Measurements from ENCODE around the gene MAPT.

DNA sequence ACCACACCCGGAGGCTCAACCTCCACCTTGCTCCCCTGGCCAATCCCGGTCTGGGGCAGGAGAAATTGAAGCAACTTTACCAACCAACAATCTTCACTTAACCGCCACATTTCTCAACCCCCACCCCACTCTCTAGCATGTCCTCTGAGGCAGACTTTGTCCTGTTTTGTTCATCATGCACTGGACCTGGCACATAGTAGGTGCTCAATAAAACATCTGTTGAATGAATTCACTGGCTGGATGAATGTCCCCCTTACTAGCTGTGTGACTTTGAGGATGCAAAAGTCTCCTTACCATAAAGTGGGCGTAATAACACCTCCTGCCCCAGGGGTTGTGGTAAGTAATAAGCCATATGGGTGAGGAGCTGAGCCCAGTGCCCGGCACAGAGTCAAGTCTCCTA is 43.9 kb upstream of the MAPT start:
- TF ChIP-seq, protein P1, sequence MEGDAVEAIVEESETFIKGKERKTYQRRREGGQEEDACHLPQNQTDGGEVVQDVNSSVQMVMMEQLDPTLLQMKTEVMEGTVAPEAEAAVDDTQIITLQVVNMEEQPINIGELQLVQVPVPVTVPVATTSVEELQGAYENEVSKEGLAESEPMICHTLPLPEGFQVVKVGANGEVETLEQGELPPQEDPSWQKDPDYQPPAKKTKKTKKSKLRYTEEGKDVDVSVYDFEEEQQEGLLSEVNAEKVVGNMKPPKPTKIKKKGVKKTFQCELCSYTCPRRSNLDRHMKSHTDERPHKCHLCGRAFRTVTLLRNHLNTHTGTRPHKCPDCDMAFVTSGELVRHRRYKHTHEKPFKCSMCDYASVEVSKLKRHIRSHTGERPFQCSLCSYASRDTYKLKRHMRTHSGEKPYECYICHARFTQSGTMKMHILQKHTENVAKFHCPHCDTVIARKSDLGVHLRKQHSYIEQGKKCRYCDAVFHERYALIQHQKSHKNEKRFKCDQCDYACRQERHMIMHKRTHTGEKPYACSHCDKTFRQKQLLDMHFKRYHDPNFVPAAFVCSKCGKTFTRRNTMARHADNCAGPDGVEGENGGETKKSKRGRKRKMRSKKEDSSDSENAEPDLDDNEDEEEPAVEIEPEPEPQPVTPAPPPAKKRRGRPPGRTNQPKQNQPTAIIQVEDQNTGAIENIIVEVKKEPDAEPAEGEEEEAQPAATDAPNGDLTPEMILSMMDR (conservative IDR thresholded peaks at IDR 0.05; ENCODE audit: low read depth, low read length) = no peak
- TF ChIP-seq RFX5 (IDR thresholded peaks at IDR 0.05; ENCODE audit: low read depth, low read length) = no peak
- TF ChIP-seq SMC3 (IDR thresholded peaks at IDR 0.05; ENCODE audit: low read depth, low read length) = no peak
- no peak for TF ChIP-seq CHD1 (IDR thresholded peaks at IDR 0.05; ENCODE audit: low read depth, low read length)
- TF ChIP-seq POLR2A (IDR thresholded peaks at IDR 0.05; ENCODE audit: low read depth, low read length) = no peak
- no peak for TF ChIP-seq MAZ (IDR thresholded peaks at IDR 0.05; ENCODE audit: borderline replicate concordance, low read depth, low read length)
- TF ChIP-seq FOS (IDR thresholded peaks at IDR 0.05; ENCODE audit: low read depth, low read length) = no peak

Measured in IMR-90 (cell line).